Measurements from ENCODE around the gene RRAS2.

Gene RRAS2

GRCh38 chr11:14380947-14381561, 22.1 kb upstream of the RRAS2 start (continued):
- TF ChIP-seq GLIS2 (tag by site-specific recombination; IDR thresholded peaks at IDR 0.05) (peak; percentile 10; the same call in 1 of the 2 replicates), ZBTB8A (tag by site-specific recombination; IDR thresholded peaks at IDR 0.05) (peak; percentile 87), ZNF335 (tag by site-specific recombination; conservative IDR thresholded peaks at IDR 0.05) (peak; percentile 78), ZNF600 (tag by site-specific recombination; IDR thresholded peaks at IDR 0.05) (peak; percentile 89), PBX3 (CRISPR knock-in tag; IDR thresholded peaks at IDR 0.05) (0 out of 2 replicates have a peak, but pooled peaks have one; percentile 45), ZBTB48 (tag by site-specific recombination; IDR thresholded peaks at IDR 0.05) (peak; percentile 72), ZFP37 (tag by site-specific recombination; IDR thresholded peaks at IDR 0.05) (peak; percentile 64), ZNF501 (tag by site-specific recombination; IDR thresholded peaks at IDR 0.05) (0 out of 2 replicates have a peak, but pooled peaks have one; percentile 50), KLF17 (tag by site-specific recombination; IDR thresholded peaks at IDR 0.05) (0 out of 2 replicates have a peak, but pooled peaks have one; percentile 53), SCRT2 (tag by site-specific recombination; IDR thresholded peaks at IDR 0.05) (0 out of 2 replicates have a peak, but pooled peaks have one; percentile 14), ZNF211 (tag by site-specific recombination; IDR thresholded peaks at IDR 0.05; ENCODE audit: low read depth) (no peak), ZSCAN30 (tag by site-specific recombination; IDR thresholded peaks at IDR 0.05) (peak; percentile 48; the same call in 1 of the 2 replicates), HOXC10 (CRISPR knock-in tag; IDR thresholded peaks at IDR 0.05) (no peak), HIC1 (tag by site-specific recombination; IDR thresholded peaks at IDR 0.05) (peak; percentile 88), ZBTB17 (tag by site-specific recombination; IDR thresholded peaks at IDR 0.05) (peak; percentile 75), YY1 (tag by site-specific recombination; IDR thresholded peaks at IDR 0.05) (peak; percentile 66; the same call in 1 of the 2 replicates), ZIC2 (tag by site-specific recombination; IDR thresholded peaks at IDR 0.05) (0 out of 2 replicates have a peak, but pooled peaks have one; percentile 15), SP7 (tag by site-specific recombination; IDR thresholded peaks at IDR 0.05) (0 out of 2 replicates have a peak, but pooled peaks have one; percentile 47), ZNF341 (tag by site-specific recombination; IDR thresholded peaks at IDR 0.05; ENCODE audit: low read depth) (peak; percentile 46), ZBTB20 (tag by site-specific recombination; IDR thresholded peaks at IDR 0.05) (peak; percentile 89), ZBTB26 (tag by site-specific recombination; optimal IDR thresholded peaks at IDR 0.05) (peak; percentile 93), KLF16 (tag by site-specific recombination; IDR thresholded peaks at IDR 0.05) (0 out of 2 replicates have a peak, but pooled peaks have one; percentile 26), ZNF843 (tag by site-specific recombination; IDR thresholded peaks at IDR 0.05) (0 out of 2 replicates have a peak, but pooled peaks have one; percentile 29), ZSCAN23 (tag by site-specific recombination; IDR thresholded peaks at IDR 0.05) (no peak), ZBTB11 (tag by site-specific recombination; conservative IDR thresholded peaks at IDR 0.05; ENCODE audit: low read depth) (peak; percentile 28; the same call in 1 of the 2 replicates)
